Esophagus mucosa (tissue), 1 donor: ENCODE results near the gene POU2F3. TPM values are rescaled to one million over a fixed set of nuclear protein-coding genes. Genes with fewer than 3 reads are reported as not detected.

Experiments
- ATAC-seq: fragments of 200-7000 bp; cut with Tn5 transposase; one replicate; pipeline ENCODE4 v1.9.1; 2020
- total RNA-seq: library from RNA; stranded (reverse); gene quantifications from one replicate; pipeline ENCODE4 v1.2.4, GENCODE V29; 2023
- donor health status: DM: yes; HTN: yes; CAD: no.

Gene POU2F3
- total RNA-seq, 1 donor from 2014 or later = 3.2 TPM

DNA sequence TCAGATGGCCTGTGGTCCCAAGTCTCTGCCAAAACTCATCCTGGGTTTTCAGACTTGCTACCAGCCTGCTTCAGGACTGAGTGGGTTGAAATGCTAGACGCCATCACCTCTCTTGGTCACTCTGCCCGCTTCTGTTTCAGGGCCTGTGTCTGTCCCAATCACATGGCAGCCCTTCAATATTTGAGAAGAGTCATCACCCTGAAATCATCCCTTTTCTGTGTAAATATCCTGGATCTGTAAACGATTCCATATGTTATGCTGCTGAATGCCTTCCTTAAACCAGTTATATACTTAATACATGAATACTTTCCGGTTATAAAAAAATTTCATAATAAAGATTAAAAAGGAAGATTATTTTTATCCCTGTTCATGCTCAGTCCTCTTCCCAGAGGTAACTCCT is 45.3 kb downstream of the POU2F3 start:
- no peak for ATAC-seq

DNA sequence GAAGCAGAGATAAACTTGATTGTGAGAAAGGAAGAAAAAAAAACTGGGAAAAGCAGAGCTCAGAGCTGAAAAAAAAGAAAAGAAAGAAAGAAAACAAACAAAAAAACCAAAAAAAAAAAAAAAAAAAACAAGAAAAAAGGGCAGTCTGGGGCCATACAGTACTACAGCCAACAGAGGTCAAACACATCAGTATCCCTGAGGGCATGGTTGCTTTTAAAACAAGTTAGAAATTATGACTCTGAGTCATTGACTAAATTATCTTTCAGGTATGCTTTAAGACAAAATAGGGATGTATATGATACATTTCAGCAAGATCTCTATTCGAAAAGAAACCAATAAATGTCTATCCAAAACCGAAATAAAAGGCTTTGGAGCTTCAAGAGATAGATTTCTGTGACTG is 48.1 kb downstream of the POU2F3 start:
- ATAC-seq = no peak

DNA sequence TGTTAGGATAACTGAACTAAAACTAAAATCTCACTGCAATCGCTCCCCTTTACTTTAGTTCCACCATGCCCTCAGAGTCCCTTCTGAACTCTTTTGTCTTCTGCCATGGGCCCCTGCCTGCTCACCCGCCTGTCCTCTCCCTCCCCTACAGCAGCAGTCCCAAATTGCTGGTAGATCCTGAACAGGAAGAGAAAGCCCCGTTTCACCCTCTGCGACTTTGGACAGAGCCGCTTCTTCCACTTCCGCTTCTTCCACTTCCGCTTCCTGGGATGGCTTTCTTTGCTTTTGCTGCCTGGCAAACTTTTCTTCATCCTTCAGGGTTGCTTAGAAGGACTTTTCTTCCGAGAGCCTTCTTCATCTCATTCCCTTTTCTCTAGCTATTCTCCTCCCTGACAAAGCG is 49.5 kb downstream of the POU2F3 start:
- no peak for ATAC-seq

DNA sequence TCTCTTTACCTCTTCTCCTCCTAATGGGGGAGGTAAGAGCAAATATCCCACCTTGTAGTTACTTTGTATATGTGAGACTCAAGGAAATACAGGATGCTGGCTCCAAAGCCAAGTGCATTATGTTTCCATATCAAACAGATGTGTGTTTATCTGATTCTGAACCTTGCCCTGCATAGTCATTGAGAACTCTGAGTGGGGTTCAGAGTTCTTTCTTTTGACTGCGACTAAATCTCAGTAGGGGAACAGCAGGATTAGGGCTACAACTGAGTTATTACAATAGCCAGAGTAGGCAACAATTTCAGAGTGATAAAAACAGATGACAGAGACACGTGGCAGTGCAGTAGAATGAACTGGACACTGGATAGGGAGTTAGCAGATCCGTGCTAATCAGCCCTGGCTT is 51.0 kb downstream of the POU2F3 start:
- ATAC-seq = no peak

DNA sequence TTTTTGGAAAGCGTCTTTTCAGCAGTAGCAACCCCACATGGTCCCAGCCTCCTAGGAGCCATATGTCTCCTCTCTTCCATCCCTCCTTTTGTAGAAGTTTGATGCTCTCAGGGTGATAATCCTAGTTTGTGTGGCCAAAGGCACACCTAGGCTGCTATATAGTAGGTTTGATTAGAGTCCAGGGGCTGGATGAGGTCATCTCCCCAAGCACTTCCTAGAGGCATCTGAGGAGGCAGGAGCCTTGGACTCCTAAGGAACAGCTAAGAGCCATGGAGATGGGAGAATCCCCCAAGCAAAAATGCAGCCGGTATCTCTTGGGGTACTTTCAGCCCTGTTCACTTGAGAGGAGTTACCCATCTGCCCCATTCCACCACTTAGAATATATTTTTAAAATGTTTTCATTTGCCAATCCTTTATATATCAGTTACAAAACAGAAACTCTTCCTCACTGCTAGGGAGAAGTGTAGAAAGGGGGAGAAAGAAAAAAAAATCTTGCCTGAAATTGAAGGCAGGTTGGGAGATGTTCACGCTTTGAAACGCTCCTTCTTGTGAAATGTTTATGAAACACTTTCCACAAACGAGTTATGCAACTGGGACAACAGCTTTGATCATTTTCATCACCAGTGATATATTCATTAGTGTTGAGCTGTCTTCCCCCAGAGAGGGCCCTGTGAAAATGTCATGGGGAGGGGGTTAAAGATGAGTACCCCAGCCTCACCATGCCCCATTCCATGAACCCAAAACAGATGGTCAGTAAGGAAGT is 53.3 kb downstream of the POU2F3 start:
- no peak for ATAC-seq

DNA sequence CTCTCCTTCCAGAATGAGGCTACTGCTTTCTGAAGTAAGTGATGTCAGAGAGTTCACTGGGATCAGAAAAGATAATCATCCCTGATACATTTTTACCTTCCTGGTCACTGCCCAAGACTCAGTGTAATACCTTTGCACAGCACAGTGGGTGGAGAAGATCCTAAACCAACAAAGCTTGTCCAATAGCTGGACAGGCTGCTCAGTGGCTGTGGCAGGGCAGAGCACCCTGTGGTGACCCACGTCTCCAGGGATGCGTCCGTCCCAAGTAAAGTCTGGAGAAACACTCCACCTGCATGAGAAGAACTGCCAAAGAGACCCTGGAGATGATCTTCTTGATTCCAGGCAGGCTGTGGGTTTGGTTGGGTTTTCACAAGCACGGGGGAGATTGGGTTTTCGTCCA is 54.2 kb downstream of the POU2F3 start:
- no peak for ATAC-seq

DNA sequence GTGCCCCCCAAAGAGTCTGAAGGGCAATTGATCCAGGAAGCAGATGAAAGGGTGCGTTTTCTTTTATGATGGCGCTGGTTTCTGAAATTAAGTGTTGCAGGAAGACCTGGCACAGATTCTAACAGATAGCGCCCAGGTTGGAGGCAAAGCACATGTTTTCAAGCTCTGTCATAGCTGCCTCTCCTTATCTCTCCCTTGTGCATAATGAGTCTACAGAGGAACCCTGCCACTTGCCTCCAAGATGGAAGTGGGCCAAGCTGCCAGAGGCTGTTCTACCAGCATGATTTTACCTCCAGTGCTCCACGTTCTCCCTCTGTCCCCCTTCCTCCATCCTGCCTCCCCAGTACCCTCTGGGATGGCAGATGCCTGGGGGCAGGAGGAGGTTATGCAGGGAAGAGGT is 55.2 kb downstream of the POU2F3 start:
- no peak for ATAC-seq

DNA sequence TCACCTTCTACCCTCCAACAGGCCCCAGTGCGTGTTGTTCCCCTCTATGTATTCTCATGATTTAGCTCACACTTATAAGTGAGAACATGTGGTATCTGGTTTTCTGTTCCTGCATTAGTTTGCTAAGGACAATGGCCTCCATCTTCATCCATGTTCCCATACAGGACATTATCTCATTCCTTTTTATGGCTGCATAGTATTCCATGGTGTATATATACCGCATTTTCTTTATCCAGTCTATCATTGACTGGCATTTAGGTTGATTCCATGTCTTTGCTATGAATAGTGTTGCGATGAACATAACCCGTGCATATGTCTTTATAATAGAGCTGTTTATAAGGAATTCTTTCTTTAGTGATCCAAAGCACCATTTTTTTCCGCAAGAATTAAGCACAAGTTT is 56.6 kb downstream of the POU2F3 start:
- no peak for ATAC-seq

DNA sequence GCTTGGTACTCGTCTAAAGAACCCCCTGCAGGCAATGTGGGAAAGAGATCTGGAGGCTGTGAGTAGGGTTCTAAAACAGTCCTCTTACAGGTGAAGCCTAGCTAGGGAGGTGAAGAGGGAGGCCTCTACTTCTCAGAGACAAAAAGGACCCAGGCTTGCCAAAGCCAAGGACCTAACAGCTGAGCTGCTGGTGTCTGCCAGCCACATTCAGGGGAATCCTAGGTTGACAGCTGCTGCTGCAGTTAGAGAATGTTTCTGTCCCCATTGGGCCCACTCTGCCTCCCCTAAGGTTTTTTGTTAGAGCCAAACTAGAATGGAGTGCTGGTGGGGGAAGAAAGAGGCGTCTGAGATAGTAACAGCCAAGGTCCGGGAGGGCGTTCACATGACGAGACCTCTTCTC is 58.5 kb downstream of the POU2F3 start:
- no peak for ATAC-seq

DNA sequence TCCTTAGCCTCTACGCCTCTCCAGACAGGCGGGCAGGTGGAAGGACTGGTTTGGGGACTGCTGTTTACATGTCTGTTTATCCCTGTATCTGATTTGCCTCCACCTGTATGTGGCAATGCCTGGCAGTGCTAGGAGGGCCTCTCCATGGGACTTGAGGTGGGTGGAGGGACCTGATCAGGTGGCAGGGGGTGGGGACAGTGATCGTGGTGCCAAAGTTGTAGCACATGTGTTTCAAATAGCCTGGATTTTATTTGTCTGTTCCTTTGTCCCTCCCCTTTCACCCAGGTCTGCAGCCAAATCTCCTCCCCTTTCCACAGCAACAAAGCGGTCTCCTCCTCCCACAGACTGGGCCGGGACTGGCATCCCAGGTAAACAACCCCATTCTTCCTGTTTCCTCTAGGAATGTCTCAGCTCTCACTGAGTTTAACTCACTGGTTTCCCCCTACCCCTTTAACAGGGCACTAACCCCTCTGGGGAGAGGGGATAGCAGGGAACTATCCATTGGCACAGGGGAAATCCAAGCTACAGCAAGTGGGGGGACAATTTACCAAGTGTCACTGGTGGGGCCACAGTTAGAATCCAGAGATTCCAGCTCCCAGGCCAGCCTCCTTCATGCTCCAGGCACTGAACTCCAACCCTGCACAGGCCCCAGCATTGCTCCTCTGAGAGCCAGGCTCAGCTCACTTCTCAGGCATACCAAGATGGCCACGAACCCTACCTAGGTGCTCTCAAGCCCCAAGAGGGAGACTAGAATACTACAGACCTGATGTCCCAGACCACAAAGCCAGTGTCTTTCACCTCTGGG is 62.3 kb downstream of the POU2F3 start:
- peak; percentile 78 for ATAC-seq

DNA sequence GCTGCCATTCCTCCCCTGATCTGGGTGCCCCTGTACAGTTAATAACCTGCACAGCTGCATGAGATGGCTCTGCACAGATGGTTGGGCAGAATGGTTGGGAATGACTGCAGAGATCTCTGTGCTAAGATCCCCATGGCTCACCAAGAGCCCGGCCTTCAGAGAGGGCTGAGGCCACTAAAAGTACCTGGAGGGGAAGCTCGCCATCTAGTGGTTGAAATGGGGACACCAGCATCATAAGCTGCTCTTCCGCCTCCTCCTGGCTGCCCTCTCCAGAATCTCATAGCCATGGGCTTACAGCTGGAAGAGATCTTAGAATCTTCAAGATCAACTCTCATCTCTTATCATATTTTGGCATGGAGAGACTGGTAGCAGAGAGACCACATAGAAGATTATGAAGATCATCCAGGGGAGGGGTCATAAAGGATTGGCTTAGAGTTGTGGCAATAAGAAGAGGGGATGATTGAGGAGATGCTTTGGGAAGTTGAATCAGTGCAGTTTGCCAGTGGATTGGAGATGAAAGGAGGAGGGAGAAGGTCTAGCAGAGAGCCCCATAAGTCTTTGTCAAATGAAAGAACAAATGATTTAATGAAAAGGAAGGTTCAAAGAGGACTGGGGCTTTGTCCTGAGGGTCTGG is 63.2 kb downstream of the POU2F3 start:
- peak; percentile 45 for ATAC-seq

DNA sequence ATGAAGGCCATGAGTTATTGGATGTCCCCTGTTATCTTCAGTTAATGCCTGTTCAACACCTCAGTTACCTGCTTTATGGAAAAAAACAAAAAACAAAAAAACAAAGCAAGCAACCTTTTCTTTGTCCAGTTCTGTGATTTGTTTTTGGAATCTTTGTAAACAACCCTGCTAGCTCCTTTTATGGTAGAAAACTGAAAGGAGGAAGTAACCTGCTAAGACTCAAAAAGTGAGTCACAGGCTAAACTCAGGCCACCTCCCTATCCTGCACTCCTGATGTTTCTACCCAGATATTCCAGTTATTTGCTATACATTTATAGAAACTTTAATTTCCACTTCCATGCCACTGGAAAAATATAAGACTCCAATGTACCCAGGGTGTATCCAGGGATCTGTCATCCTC is 64.6 kb downstream of the POU2F3 start:
- ATAC-seq = peak; percentile 43

DNA sequence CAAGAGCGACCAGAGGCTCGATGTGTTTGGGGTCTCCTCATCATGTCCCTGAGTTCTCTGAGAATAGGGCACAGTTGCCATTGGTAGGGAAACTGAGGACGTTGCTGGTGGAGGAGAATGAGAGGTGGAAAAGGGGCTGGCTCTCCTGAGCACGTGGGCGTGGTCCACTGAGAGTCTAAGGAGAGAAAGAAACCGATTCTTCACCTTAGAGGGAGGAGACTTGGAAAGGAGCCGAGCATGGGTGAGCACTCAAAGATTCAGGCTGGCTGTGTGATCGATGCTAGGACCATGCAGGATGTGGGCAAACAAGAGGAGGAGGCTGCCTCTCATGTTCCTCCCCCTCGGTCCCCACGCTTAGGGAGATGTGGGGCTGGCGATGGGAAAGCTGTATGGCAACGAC is 65.3 kb downstream of the POU2F3 start:
- ATAC-seq = peak; percentile 16

DNA sequence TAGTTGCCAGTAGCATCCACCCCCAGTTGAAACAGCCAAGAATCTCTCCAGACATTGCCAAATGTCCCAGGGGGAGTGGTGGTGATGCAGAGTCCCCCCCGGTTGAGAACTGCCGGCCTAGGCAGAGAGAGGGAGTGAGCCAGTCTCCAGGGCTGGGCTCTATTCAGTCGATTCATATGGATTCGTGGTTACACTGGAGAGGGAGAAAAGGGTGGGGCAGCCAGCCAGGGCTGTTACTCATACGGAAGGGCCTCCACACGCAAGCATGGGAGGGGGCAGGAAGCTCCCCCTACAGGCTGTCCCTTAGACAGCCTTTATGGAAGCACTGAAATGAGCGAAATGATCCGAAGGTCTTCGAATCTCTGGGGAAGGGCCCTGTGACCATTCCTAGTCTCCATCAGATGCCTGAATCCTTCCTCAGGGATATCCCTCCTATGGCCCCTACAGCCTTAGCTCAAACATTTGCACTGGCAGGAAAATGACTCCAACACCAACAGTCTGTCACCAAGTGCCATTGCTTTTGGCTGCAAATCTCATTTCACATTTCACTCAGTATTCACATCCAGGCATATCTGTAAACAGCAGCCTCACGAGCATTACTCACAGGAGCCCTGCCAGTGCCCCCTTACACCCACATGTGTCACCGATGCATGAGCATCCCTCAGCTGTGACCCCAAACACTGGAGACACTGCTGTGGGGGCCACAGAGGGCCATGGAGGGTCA is 66.7 kb downstream of the POU2F3 start:
- ATAC-seq = peak; percentile 78

DNA sequence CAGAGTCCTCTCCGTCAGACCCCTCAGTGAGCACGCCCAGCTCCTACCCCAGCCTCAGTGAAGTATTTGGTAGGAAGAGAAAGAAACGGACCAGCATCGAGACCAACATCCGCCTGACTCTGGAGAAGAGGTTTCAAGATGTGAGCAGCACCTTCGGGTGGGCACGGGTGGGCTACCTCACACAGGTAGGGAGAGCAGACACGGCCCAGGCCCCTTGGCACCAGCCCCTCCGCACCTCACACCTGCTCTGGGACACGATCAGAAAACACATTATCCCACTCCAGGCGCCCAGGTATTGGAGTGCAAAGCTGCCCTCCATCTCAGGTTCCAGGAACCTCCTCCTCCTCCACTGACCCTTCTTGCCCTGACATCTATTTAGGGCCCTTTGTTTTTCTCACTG is 67.5 kb downstream of the POU2F3 start:
- no peak for ATAC-seq

DNA sequence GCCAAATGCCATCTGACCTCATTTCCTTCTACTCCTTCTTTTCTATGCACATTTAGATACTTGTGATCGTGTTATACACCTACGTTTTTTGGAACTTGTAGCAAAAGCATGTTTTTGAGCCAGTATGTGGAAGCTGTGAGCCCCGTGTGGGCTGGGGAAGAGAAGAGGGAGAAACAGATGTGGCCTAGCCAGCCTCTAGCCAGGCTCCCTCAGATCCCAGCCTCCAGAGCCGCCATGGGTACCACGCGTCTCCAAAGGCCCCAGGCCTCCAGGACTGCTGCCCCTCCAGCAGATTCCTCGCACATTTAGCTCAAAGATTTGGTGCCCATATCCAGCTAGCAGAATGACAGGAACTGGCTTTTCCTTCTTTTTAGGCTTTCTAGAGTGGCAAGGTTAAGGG is 68.1 kb downstream of the POU2F3 start:
- no peak for ATAC-seq

DNA sequence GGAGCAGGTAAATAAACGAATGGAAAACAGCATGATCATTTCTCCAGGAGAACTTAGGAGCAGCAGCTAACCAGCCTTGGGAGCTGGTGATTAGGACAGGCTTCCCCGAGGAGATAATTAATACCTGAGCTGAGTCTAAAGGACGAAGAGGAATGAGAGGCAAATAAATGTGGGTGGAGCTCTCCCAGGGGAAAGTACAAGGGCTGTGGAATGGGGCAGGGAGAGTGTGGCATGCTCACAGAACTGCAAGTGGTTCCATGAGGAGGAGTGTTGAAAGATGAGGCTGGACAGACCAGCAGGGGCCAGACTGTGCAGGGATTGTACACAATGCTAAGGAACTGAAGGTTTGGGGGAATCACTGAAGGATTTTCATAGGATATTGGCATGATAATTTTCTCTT is 70.9 kb downstream of the POU2F3 start:
- no peak for ATAC-seq

DNA sequence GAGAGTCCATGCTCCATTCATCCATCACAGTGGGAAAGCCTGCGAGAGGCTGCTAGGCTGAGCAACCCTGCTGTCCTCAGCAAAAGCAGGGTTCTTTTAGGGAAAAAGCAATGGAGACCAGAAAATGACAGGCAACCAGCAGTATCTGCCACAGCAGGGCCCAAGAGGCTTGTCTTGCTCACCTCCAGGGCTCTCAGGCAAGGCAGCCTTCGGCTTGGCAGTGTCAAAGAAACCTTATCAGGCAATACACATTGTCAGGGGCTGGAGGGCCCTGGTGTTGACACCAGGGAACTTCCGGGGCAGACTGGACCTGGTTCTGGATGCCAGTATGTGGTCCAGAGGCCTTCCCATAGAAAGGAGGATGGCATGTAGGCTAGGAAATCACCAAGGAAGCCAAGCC is 74.9 kb downstream of the POU2F3 start:
- no peak for ATAC-seq

DNA sequence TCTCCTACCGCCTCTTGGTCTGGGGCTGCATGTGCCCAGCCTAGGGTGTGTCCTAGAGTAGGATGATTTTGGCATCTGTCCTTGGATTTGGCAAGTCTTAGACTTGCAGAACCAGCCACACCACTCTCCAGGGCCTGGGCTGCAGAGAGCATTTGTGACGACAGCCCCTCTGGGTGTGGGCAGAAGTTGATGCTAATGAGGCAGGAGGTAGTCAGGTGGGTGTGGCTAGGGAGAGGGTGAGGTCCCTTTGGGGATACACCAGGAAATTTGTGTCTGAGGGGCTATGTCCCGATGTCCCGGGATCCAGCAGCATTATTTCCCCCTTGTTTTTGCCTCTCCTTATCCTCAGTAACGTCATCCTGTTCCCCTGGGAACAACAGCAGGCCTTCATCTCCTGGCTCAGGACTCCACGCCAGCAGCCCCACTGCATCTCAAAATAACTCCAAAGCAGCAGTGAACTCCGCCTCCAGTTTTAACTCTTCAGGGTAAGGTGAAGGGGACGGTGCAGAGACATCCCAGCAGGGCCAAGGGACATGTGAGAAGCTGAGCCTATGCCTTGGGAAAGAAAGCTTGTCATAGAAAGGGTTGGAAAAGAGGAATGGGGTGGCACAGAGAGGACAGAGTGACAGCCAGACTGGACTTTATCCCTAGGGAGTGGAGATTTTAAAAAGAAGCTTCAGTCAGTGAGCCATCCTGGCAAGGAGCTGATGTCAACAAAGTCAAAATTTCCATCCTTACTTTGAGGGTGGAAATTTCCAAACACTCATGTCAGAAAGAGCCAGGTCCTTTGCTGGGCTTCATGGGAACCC is 77.1 kb downstream of the POU2F3 start:
- peak; percentile 98 for ATAC-seq

DNA sequence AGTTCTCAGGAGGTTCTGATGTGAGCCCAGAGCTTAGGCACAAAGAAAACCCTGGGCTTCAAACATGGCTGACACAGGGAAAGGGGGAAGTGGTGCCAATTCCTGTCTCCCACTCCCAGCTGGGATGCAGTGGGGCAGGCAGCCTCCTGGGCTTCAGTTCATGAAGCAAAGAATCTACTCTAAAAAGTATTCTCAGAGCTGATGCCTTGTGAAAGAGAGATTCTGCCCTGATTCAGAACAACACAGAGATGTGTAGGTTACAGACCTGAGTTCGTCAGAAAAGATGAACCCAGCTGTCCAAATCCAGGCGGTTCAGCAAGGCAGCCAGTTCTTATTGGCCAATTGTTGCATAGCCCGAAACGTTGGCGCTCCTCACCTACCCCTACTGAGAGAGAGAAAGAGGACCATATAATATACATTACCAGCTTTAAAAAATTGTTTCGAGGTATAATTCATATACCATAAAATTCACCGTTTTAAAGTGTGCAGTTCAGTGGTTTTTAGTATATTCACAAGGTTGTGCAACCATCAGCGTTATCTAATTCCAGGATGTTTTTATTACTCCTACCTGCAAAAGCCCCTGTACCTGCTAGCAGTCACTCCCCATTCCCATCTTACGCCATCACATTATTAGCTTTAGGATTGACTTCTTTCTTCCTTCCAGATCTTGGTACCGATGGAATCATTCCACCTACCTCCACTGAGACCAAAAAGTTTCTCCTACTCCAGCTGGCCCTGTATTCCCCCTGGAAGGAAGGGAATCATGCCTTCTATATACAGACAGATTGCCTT is 77.9 kb downstream of the POU2F3 start:
- no peak for ATAC-seq

DNA sequence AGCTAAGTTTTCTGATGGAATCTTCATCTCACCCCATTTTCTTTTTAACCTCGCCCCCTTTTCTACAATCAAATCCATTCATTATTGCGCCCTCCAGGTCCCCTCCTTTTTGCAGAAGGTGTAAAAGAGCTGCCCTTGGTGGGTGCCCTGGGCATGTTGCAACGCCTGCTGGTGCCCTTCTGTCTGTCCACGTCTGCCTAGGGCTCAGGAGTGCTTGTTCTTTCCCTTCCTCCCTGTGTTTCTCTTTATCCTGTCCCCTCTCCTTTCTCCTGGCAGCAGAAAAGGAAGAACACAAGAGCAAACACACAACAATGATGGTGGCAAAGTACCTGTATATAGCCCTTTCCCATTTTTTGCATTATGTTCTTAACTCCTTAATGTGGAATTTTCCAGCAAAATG is 79.0 kb downstream of the POU2F3 start:
- no peak for ATAC-seq
